SU-DHL-6 (cell line): ENCODE results near the gene CYB5A.

Source experiments
- EZH2phosphoT487 ChIP-seq: fragments of 200-600 bp; sonication (generic), shearing (Covaris generic); conservative IDR thresholded peaks from 2 replicates; pipeline ENCODE4 v1.6.1; 2018; ENCODE audit warnings: mild to moderate bottlenecking, antibody characterized with exemption, low read length, moderate library complexity, mixed read lengths
- TF ChIP-seq, protein P1 (sequence below): fragments of 200-600 bp; sonication (generic); IDR thresholded peaks from one replicate; pipeline ENCODE4 v1.5.1; 2017; ENCODE audit warnings: antibody characterized with exemption, mild to moderate bottlenecking, low read length, moderate library complexity; ENCODE audit not compliant: insufficient read depth, poor library complexity, severe bottlenecking

DNA sequence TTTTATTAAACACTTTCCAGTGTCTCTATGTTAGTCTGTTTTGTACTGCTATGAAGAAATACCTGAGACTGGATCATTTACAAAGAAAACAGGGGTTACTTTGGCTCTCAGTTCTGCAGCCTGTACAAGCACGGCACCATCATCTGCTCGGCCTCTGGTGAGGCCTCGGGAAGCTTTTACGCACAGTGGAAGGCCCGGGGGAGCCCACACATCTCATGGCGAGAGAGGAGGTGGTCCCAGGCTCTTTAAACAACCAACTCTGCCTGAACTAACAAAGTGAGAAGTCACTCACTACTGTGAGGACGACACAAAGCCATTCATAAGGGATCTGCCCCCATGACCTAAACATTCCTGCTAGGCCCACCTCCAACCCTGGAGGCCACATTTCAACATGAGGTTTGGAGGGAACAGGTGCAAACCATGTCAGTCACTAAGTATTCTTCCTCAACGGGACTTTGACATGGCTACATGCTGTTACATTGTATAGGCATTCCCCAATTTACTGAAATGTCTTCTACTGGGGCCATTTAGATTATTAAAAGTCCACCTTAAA lies 26.1 kb downstream of the CYB5A start:
- TF ChIP-seq, protein P1, sequence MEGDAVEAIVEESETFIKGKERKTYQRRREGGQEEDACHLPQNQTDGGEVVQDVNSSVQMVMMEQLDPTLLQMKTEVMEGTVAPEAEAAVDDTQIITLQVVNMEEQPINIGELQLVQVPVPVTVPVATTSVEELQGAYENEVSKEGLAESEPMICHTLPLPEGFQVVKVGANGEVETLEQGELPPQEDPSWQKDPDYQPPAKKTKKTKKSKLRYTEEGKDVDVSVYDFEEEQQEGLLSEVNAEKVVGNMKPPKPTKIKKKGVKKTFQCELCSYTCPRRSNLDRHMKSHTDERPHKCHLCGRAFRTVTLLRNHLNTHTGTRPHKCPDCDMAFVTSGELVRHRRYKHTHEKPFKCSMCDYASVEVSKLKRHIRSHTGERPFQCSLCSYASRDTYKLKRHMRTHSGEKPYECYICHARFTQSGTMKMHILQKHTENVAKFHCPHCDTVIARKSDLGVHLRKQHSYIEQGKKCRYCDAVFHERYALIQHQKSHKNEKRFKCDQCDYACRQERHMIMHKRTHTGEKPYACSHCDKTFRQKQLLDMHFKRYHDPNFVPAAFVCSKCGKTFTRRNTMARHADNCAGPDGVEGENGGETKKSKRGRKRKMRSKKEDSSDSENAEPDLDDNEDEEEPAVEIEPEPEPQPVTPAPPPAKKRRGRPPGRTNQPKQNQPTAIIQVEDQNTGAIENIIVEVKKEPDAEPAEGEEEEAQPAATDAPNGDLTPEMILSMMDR, result no peak
- TF ChIP-seq EZH2phosphoT487, result no peak
